ENCODE data around the gene GREM2.

GREM2 gene

DNA sequence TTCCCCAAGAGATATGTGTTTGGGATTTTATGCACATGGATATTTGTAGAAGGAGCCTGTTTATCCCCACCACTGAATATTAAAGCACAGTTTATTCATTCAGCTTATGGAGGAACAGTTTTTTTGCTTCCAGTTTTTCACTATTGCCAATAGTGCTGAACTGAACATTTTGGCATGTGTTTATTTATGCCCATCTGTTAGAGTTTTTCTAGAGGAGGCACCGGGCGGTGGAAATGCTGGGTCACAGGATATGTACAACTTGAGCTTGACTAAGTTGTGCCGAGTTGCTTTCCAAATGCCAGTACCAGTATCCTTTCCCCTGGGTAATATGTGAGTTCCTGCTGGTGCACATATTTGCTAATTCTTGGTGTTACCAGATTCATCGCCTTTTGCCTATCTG is 111.3 kb downstream of the GREM2 start:
- no peak for DNase-seq (ENCODE audit: low read depth in 2 of 2, low spot score in 1 of 2)

DNA sequence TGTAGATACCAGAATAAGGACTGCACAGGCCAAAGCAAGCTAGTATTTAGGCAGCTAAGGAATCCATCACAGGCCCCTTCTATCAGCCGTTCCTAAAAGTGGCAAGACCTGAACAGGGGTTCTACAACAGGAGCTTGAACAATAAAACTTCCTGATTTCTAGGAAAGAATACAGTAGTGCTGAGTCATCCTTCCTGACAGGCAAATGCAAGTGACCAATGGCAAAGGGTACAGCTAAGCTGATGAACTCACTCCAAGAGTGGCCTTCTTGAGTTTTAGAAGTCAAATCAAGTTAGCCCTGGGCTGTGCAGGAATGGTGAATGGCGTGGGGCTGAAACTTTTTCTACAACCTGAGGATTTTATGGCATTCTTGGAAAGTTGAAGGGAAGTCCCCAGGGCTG is 112.9 kb downstream of the GREM2 start:
- no peak for DNase-seq (ENCODE audit: low read depth in 2 of 2, low spot score in 1 of 2)

DNA sequence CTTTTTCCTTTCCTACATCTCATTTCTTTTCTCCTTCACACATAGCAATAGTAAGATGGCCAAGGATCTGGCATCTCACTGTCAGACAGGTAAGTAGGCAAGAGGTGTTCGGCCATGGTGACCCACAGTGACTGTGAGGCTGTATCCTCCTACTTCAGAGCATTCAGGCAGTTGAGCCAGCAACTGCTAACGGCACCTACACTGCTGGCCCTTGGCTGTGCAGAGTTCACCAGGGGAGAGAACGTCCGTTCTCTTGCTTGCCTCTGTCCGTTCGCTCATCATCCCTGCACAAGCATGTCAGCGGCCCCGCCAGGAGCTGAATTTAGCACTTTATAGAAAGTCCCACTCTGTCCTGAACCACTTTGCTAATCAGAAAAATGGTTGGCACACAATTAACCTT is 113.6 kb downstream of the GREM2 start:
- DNase-seq (ENCODE audit: low read depth in 2 of 2, low spot score in 1 of 2): no peak

GRCh38 chr1:240497908-240498307 is 114.0 kb downstream of the GREM2 start:
- no peak for DNase-seq (ENCODE audit: low read depth in 2 of 2, low spot score in 1 of 2)

DNA sequence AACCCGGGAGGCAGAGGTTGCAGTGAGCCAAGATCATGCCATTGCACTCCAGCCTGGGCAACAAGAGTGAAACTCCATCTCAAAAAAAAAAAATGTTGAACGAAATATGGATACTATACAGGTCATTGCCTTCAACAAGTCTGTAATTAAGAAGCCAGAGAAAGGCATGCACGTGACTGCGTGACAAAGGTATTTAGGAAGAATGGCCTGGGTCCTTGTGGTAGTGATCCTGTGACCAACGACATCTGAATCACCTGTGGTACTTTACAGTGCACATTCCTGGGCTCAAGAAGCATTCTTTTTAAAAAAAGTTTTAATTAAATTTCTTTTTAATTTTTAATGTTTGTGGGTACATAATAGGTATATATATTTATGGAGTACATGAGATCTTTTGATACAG is 115.0 kb downstream of the GREM2 start:
- no peak for DNase-seq (ENCODE audit: low read depth in 2 of 2, low spot score in 1 of 2)

DNA sequence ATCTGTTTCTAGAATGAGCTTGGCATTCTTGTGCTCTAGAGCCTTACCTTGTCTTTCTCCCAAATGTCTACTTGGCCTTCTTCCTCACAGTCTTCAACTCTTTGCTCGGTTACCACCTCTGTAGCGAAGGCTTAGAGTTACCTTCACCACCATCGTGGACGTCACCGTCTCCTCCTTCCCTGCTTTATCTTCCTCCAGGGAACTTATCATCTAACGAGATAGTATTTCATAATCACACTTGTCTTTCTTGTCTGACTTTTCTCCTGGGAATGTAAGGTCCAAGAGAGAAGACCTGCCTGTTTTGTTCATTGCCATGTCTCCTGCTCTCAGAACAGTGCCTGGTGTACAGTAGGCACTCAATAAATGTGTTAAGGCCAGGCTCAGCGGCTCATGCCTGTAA is 115.6 kb downstream of the GREM2 start:
- DNase-seq (ENCODE audit: low read depth in 2 of 2, low spot score in 1 of 2): no peak

DNA sequence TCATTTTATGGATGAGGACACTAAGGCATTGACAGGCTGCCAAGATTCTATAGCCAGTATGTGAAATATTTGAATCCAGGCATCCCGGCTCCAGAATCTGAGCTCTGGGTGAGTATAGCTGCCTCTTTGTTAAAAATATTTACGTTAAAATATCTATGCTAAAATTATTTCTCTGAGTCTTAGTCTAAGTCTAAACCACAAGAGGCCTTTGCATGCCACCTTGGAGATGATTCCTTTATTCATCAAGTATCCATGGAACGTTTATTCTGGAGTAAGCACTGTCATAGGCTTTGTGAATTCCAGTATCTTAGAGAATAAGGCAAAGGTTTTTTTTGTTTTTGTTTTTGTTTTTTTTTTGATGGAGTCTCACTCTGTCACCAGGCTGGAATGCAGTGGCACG is 116.4 kb downstream of the GREM2 start:
- DNase-seq (ENCODE audit: low read depth in 2 of 2, low spot score in 1 of 2): no peak

- no peak for DNase-seq (ENCODE audit: low read depth in 2 of 2, low spot score in 1 of 2)
Measured at GRCh38 chr1:240492832-240493440, 119.0 kb downstream of the GREM2 start.

GRCh38 chr1:240491796-240492195 is 120.2 kb downstream of the GREM2 start:
- no peak for DNase-seq (ENCODE audit: low read depth in 2 of 2, low spot score in 1 of 2)

DNA sequence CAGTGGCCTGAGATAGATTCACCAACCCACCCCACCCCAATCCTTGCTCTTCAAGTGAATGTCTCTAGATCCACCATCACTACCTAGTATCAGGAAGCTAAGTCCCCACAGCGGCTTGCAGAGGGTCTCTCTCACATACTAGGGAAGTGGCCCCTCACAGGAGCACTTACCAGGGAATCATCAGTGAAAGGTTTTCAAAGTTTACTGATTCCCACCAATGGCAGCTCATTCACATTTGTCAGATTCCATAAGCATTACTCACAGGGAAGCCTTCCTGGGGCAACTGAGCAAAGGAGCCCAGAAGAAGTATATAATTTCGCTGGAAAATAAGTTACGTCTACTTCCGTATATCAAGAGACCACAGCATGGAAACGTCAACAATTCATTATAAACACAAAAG is 120.8 kb downstream of the GREM2 start:
- no peak for DNase-seq (ENCODE audit: low read depth in 2 of 2, low spot score in 1 of 2)

GRCh38 chr1:240487493-240487892 is 124.5 kb downstream of the GREM2 start:
- no peak for DNase-seq (ENCODE audit: low read depth in 2 of 2, low spot score in 1 of 2)

- no peak for DNase-seq (ENCODE audit: low read depth in 2 of 2, low spot score in 1 of 2)
Measured at GRCh38 chr1:240486611-240487010, 125.3 kb downstream of the GREM2 start.

DNA sequence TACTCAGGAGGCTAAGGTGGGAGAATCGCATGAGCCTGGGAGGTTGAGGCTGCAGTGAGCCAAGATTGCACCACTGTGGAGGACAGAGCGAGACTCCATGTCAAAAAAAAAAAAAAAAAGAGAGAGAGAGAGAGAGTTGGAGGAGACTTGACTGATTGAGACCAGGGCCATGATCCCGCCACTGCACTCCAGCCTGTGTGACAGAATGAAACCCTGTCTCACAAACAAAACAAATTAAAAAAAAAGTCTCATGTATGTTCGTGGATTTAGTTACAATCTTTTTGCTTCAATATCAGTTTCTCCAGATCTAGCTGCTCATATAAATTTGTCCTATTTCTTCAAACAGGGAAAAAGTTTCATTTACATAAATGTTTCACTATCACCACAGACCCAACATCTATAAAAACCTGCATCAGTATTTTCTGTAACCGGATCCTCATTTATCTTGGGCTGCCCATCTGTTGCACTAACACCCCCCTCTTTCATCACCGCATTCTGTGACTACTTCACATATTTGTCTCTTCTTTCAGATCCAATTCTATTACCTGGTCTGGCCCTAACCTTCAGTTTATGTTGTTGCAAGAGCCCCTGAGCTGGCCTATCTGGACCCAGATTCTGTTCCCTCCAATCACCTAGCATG is 127.0 kb downstream of the GREM2 start:
- DNase-seq (ENCODE audit: low read depth in 2 of 2, low spot score in 1 of 2): no peak

DNA sequence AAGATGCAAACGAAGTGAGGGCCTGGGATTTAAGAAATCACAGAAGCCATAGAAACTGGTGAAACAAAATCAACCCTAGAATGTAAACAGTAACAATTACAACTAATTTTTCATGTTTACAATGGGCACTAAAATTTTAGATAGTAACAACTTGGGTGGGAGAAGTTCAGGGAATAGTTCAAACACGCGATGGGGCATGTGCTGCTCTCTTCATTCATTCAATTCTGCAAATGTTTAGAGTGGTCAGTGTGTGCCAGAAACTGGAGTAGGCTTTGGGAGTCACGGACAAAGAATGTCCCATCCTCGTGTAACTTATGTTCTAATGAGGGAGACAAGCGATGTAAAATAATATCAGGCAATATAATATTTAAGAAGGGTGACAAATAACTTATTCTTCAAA is 133.4 kb downstream of the GREM2 start:
- no peak for DNase-seq (ENCODE audit: low read depth in 2 of 2, low spot score in 1 of 2)

GRCh38 chr1:240475832-240476231 is 136.1 kb downstream of the GREM2 start:
- no peak for DNase-seq (ENCODE audit: low read depth in 2 of 2, low spot score in 1 of 2)

DNA sequence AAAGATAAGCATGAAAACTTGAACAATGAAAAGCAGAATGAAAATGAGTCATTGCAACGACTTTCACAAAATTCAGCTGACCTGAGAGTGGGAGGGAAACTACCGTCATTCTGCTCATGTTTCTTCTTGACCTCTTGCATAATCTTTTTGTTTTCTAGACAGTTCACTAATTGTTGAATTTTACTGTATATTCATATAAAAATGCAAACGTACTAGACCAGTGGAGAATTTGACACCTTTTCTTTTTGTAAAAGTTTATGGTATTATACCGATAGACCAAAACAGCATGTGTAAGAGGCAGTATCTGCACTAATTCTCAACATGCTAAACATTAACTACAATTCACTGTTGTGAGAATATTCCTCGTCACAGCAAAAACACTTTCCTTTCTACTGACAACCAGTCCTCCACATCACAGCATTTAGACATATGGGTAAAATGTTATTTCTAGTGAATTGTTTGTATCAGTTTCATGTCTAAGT is 137.8 kb downstream of the GREM2 start:
- no peak for DNase-seq (ENCODE audit: low read depth in 2 of 2, low spot score in 1 of 2)

- DNase-seq (ENCODE audit: low read depth in 2 of 2, low spot score in 1 of 2): no peak
Measured at GRCh38 chr1:240468656-240469055, 143.3 kb downstream of the GREM2 start.

DNA sequence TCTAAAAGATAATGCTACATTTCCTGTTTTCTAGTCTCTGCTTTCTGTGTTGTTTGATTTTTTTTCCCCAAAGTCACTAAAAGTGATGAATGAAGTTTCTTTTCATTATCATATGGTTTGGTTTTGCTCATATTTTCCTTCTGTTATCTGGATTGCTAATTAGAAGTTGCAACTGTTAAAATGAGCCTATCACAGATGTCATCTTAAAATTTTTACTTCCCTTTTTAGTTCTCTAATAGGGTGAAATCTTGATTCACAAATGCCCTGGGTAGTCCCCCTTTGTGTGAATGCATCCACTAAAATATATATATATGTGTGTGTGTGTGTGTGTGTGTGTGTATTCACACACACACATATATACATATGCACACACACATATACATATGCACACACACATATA is 144.1 kb downstream of the GREM2 start:
- DNase-seq (ENCODE audit: low read depth in 2 of 2, low spot score in 1 of 2): no peak

DNA sequence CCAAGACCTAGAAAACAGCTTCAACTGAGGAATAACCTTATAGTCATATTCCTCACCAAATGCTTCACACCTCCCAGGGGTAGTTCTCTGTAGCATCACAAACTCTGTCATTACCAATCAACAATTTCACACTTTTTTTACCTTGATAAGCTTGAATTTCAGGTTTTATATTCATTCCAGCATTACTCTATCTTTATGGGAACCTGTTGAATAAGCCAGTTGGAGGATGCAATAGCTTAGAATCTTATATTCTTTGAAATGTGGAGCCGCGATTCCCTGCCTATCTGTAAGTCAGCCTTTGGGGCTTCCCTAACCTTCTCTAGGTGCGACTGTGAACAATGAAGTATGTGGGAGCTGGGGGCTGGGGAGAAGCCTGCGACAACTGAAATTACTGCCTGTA is 145.4 kb downstream of the GREM2 start:
- no peak for DNase-seq (ENCODE audit: low read depth in 2 of 2, low spot score in 1 of 2)

DNA sequence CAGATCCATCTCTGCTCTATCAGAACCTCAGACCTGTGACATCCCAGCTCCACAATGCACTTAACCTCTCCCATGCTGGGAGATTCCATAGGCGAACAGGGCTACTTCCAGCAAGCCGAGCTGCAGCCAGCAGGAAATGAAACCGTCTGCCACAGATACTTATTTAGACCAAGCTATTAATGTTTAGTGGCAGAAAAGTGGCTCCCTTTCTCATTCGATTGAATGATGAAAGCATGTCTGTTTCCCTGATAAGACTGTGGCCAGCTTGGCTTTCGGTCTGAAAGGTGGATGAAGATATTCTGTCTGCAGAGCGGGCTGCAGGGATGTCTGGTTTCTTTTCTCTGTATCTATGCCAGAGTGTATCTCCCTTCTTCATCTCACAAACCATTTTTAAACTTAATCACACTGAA is 146.4 kb downstream of the GREM2 start:
- DNase-seq (ENCODE audit: low read depth in 2 of 2, low spot score in 1 of 2): no peak

DNA sequence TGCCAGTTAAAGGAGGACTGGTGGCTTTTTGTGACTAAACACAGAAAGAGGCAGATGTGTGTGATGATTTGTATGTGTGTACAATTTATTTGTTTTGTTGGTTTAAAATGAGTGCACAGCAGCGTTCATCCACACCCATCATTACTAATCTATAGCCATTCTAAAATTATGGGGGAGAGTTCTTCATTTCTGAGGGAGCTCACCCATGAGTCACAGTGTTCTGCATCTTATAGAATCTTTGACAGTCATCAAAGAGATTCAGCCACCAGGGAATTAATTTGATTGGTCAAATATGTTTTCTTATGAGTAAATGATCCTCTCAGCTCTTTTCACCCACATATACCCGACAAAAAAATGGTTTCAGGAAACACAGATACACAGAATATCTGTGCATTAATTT is 147.9 kb downstream of the GREM2 start:
- DNase-seq (ENCODE audit: low read depth in 2 of 2, low spot score in 1 of 2): no peak

DNA sequence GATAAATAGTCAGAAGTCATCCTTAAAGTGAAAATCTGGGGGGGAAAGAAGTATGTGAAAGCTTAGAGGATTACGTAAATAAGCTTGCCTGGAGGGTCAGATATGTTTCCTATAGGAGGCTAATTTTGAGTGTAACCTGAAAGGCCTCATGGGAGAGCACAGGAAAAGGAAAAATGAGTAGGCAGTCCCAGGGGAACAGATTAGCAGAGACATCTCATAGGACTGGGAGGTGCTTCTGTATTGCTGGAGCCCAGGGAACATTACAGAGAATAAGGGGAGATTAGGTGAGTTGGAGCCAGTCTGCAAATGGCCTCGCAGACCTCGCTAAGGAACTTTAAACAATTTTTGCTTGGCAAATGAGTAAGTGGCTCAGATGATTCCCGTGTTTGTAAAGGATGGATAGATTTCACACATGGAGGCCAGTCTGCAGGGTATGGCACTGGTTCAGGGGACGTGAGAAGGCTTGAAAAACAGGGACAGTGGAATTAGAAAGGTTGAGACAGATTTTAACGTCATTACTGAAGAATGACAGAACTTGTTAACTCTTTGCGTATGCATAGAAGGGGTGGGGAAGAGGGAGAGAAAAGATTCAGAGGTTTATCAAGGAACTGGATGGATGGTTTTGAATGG is 149.1 kb downstream of the GREM2 start:
- no peak for DNase-seq (ENCODE audit: low read depth in 2 of 2, low spot score in 1 of 2)

- DNase-seq (ENCODE audit: low read depth in 2 of 2, low spot score in 1 of 2): no peak
Measured at GRCh38 chr1:240462277-240462676, 149.7 kb downstream of the GREM2 start.
